ENCODE measurements around the gene C17orf114.

Gene C17orf114

DNA sequence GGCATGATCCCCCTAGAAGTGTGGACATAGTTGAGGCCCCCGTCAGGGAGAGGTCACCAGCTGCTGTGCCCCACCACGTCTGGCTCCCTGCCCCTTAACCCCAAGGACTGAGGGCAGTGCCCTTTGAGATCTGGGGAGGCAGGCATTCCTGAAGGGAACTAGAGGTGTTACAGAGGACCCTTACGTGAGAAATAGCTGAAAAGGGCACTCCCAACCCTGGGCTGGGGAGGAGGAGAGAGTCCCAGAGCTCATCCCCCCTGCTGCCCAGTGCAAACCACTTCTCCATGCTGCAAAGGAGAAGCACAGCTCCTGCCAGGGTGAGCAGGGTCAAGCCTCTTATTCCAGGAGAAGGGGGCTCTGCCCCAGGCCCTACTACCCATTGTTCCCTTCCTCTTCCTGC lies 20.7 kb upstream of the C17orf114 start:
- DNase-seq, result no peak

DNA sequence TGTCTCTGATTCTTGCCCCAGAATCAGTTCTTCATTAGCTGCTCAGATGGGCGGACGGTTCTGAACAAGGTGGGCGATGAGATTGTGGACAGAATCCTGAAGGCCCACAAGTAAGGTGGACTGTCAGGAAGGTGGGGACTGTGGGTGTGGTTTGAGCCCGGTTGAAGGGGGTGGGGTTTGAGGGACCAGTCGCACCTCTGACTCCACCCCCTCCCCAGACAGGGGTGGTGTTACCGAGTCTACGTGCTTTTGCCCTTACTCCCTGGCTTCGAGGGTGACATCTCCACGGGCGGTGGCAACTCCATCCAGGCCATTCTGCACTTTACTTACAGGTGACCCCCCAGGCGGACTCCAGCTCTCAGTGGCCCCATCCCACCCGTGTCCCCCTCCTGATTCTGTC lies 16.1 kb upstream of the C17orf114 start:
- DNase-seq, result no peak

DNA sequence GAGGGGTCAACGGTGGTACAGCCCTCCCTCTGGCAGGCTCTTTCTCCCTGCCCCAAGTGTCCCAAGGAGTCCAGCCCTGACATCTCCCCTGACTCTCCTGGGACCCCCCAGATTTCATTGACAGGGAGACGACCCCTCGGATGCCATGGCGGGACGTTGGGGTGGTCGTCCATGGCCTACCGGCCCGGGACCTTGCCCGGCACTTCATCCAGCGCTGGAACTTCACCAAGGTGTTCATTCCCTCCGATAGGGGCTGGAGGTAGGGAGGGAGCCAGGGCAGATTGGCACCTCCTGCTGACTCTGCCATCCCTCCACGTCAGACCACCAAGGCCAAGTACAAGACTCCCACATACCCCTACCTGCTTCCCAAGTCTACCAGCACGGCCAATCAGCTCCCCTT lies 14.7 kb upstream of the C17orf114 start:
- DNase-seq, result no peak

DNA sequence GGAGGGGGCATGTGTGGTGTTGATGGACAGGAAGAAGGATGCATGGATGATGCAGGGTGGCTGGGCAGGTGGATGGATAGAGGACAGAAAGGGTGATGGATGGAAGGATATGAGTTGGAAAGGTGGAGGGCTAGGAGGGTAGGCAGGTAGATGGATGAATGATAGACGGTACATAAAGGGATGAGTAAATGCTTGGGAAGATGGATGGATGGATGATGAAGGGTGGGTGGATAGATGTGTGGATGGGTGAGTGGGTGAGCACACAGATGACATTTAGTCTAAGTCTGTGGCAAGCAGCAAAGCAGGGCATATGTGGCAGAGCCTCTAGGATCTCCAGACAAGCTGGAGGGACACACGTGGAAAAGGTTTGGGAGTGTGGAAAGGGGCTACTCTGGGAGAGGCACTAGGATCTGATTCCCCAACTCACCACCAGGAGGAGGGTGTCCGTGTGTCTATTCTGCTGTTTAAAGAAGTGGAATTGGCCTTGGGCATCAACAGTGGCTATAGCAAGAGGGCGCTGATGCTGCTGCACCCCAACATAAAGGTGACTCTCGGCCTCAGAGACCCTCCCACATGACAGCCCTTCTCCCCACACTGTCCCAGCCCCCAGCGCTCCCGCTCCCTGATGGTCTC lies 13.0 kb upstream of the C17orf114 start:
- DNase-seq, result peak in 1 of 4 experiments; percentile 26

DNA sequence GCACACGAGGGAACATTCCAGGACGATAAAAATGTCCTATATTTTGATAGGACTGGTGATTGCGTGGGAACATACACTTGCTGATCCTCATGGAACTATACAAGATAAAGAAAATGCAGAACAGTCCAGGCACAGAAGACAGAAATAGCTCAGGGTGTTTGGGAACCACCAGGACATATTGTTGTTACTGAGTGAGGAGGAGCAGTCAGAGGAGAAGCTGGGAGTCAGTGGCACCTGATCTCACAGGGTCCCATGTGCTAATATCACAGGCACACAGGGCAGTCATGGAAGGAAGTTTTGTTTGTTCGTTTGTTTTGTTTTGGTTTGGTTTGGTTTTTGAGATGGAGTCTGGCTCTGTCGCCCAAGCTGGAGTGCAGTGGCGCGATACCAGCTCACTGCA lies 10.6 kb upstream of the C17orf114 start:
- DNase-seq, result no peak

DNA sequence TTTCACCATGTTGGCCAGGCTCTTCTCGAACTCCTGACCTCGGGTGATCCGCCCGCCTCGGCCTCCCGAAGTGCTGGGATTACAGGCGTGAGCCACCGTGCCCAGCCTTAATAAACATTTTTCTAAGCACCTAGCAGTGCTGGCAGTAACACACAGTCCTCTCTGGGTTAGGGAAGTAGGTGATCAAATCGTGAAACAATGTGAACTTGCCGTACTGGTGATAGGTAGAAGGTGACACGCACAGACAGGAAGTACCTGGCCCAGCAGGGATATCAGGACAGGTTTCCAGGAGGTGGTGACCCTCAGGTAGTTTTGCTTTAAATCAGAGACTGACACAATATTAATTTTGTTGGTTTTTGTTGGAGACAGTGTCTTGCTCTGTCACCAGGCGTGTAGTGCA lies 9.3 kb upstream of the C17orf114 start:
- no peak for DNase-seq

DNA sequence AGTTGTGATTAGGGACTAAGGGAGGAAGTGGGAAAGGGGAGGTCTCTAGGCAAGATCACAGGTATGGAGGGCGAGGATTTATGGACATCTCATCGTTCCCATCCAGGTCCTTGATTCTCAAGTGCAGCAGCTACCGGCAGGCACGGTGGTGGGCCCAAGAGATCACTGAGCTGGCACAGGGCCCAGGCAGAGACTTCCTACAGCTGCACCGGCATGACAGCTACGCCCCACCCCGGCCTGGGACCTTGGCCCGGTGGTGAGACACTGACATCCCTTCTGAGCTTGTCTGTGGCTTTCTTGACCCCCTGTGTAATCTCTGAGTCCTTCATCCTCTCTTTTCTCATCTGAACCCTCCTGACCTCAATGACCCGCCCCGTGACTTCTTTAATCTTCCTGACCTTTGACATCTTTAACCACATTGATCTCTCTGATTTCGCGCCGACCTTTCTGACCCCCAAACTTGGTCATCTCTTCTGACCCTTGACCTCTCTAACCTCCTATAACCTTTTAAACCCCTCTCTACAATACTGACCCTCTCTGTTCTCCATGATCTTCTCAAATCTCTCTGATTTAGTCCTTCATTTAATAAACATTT lies 8.7 kb upstream of the C17orf114 start:
- DNase-seq, result no peak

DNA sequence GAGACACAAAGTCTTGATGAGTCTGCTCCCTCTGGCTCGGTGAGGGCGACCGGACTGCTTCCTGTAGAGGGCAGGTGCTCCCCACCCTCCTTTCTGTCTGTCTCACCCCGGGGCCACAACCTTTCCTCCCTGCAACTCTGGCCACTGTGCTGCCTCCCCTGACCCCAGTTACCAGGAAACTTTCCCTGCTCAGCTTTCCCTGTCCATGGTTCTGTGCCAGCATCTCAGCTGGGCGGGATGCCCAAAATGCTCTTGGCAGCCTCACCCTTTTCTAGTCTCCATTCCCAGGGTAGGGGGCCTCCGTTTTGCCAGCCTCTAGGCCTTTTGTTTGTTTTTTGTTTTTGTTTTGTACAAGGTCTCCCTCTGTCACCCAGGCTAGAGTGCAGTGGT lies 6.2 kb upstream of the C17orf114 start:
- DNase-seq, result no peak

DNA sequence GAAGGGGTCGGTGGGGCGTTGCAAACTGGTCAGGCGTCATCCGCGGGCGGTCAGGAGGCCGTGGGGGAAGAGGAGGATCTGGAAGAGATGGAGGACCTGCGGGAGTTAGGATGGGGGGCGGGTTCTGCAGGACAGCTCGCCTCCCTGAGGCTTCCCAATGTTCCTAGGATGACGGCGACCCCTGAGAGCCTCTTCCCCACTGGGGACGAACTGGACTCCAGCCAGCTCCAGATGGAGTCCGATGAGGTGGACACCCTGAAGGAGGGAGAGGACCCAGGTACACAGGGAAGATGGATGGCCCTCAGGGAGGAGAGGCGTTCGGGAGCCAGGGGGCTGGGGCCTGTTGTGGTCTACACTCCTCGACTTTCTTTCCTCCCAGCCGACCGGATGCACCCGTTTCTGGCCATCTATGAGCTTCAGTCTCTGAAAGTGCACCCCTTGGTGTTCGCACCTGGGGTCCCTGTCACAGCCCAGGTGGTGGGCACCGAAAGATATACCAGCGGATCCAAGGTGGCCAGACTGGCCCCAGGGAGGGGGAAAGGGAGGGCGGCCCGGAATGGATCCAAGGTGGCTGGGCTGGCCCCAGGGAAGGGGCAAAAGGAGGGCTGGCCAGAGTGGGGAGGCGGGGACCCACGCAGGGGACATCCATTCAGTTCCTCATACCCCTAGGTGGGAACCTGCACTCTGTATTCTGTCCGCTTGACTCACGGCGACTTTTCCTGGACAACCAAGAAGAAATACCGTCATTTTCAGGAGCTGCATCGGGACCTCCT lies 5.7 kb upstream of the C17orf114 start:
- DNase-seq, result no peak

DNA sequence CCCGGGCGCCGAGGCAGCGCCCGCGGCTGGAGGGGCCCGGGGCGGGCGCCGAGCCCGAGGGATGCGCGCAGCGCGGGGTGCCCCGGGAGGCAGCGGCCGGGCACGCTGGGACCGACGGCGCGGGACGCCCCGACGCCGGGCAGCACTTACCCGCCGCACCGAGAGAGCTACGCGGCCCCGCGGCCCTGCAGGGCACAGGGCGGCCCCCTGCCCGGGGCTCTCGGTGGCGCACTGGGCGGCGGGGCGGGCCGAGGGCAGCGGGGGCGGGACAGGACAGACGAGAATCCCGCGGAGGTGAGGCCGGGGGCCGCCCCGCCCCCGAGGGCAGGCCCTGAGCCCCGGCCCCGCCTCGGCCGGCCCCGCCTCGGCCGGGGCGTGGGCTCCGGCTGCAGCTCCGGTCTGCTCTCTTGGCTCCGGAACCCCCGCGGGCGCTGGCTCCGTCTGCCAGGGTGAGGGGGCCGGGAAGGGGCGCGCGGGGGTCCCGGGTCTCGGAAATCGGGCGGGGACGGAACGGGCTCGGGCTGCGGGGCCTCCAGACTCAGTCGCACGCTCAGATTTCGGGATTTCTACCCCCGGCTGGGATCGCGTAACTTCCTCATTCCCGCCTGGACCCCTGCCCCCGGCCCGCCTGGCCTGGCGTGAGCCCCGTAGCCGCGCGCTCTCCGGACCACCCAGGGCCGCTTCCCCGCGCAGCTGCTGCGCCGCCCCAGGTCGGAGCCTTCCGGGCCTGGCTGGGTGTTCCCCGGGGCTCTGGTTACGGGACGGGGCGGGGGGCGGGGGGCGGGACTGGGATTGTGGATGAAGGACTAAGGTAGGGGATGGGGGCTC lies 4.9 kb upstream of the C17orf114 start, which contains the start of gene PLD2:
Gene PLD2, plus strand, starts transcription at position 376 of the 828 bp plus-strand sequence. CDS start 621 bp downstream, outside the sequence.
- DNase-seq, result peak; percentile 92 to 97 (median 95)

DNA sequence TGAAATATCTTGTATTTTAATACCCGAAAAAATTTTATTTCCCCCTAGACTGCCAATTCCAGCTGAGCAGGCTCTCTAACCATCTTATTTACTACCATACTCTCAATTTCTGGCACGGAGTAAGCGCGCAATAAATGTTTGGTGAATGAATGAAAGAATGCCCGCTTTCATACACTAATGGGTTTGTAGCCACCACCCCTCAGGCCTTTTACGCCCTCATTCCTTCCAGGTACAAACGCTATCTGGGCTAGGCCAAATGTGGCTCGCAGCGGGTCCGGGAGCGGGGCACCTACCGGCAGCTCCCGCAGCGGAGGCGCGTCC lies 4.3 kb upstream of the C17orf114 start:
- DNase-seq, result no peak

DNA sequence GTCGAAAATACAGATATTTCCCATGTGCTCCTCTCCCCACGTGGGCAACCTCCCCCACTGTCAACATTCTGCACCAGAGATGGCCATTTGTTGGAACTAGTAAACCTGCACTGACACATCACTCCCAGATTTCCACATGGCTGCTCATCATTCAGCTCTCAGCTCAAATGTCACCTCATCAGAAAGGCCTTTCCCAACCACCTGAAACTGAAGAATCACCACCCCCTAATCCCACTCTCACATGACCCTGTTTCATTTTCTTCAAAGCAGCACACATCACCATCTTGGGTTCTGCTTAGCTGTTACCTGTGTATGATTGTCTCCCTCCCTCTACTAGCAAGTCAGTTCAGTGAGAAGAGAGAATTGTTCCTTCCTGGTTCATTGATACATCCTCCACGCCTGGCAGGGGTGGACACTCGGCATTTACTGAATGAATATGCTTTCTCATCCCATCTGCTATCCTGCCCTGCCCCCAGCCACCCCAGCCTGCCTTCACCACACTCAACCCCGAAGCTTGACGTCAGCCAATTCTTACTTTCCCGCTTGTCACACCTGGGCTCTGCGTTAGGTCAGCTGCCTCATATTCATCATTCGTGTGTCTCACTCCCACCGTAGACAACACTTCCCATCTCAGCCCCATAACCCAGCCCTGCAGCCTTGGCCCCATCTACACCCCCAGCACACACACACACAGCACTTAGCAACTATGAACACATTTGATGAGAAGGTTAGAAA lies 1.5 kb downstream of the C17orf114 start:
- no peak for DNase-seq

DNA sequence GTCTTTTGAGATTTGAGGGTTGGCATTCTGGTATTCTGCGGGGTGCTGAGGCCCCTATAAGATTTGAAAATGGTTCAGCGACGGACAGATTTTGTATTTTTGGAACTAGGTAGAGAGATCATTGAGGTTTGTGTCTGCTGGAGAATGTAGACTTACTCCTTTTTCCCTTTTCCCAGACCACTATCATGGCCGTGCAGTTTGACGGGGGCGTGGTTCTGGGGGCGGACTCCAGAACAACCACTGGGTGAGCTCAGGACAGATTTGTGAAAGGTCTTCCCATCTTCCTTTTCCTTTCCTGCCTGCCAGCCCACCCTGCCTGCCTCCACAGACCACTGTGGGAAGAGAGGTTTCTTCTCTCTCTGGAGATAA lies 5.6 kb downstream of the C17orf114 start:
- peak; percentile 46 to 67 (median 56) for DNase-seq

DNA sequence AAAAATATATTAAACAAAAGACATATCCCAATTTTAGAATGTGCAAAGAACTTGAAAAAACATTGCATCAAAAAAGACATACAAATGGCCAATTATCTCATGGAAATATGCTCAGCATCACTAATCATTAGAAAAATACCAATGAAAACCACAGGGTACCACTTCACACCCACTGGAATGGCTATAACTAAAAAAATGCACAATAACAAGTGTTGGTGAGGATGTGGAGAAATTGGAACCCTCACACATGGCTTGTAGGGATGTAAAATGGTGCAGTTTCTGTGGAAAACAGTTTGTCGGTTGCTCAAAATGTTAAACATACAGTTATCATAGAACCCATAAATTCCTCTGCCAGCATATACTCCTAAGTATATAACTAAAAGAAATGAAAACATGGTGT lies 7.0 kb downstream of the C17orf114 start:
- no peak for DNase-seq

DNA sequence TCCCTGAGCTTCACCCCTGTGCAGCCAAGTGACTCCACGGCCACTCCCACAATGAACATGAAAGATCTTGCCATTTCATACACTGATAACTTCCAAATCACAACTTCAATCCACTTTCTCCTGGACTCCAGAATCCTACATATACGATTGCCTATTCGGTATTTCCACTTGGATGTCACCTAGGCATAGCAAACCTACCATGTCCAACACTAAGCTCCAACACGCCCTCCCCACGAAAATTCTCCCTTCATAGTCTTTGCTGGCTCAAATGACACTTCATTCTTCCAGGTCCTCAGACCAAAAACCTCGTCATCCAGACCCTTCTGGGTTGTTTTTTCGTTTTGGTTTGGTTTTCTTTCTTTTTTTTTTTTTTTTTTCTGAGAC lies 11.4 kb downstream of the C17orf114 start:
- no peak for DNase-seq

DNA sequence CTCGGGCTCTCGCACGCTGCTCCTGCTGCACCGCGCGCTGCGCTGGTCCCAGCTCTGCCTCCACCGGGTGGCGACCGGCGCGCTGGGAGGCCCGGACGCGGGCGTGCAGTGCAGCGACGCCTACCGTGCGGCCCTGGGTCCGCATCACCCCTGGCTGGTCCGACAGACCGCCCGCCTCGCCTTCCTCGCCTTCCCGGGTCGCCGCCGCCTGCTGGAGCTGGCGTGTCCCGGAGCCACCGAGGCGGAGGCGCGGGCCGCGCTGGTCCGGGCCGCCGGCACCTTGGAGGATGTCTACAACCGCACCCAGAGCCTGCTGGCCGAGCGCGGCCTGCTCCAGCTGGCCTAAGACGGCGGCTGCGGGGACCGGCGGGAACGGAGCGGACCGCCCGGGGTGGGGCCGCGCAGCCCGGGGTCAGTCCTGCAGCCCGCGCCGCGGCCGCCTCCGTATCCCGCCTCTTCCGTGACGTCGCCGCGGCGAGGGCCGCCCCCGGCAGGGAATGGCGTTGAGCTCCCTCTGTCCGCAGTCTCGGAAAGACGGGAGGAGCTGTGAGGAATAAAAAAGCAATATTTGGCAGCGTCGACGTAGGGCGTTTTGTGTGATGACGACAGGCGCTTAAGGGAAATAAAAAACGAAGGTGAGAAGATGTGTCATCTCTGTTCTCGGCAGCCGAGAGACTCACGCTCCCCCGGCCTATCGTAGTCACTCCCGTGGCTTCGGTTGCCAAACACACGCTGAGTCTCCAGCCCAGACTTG lies 12.0 kb downstream of the C17orf114 start:
- peak; percentile 88 to 95 (median 92) for DNase-seq

DNA sequence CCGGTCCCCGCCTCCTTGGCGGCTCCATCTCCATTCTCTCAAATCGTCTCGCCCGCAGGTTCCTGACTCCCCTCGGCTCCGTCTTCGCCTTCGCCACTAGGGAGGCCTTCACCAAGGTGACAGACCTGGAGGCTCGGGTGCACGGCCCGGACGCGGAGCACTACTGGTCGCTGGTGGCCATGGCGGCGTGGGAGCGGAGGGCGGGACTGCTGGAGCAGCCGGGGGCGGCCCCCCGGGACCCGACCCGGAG lies 12.5 kb downstream of the C17orf114 start:
- no peak for DNase-seq

DNA sequence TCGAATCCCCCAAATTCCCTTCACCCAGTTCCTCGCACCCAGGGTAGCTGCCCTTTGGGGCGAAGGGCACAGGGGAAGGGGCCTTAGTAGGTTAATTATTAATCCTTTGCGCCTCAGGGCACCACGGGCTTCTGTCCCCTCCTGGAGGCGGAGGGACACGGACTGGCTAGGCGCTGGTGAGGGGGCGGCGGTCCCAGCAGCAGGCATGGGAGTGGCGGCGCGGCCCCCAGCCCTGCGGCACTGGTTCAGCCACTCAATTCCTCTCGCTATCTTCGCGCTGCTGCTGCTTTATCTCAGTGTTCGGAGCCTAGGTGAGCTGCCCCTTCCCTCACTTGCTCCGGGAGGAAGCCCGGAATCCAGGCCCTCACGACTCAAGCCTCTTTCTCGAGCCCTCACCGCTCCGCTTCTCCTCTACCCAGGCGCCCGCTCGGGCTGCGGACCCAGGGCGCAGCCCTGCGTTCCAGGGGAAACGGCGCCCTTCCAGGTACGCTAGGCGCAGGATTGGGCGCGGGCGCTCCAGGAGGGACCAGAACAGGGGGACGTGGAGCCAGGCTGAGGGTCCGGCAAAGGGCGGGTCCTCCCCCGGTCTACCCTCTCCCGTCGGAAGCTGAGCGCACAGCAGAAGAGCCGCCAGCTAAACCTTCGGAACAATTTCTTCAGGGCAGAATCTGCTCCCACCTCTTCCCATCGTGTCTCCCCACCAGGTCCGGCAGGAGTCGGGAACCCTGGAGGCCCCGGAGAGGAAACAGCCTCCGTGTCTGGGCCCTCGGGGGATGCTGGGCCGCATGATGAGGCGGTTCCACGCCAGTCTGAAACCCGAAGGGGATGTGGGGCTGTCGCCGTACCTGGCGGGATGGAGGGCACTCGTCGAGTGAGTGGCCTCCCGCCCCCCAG lies 13.1 kb downstream of the C17orf114 start, which contains the start of gene GLTPD2:
Gene GLTPD2, plus strand, starts transcription at position 158 of the 894 bp plus-strand sequence. Its CDS starts 48 bp downstream, at position 206.
- DNase-seq, result no peak

DNA sequence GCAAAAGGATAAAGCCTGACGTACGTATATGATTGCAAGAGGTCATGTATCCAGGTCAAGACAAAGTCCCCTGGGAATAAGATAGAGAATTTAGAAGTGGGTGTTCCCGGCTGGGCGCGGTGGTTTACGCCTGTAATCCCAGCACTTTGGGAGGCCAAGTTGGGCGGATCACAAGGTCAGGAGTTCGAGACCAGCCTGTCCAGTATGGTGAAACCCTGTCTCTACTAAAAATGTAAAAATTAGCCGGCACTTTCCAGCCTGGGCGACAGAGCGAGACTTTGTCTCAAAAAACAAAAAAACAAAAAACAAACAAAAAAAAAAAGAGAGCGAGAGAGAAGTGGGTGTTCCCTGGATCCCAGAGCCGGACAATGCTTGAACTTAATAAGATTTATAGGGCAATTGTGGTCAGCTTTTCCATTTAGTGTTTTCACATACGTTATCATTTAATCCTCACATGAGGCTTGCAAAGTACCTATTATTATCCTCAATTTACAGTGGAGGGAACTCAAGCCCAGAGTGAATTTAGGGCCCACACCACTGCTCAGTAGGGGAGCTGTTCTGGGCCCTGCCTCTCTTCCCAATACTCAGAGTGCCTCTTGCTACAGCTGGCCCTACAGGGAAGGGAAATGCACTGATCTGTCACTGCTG lies 13.8 kb downstream of the C17orf114 start:
- DNase-seq, result peak in 1 of 4 experiments; percentile 21

DNA sequence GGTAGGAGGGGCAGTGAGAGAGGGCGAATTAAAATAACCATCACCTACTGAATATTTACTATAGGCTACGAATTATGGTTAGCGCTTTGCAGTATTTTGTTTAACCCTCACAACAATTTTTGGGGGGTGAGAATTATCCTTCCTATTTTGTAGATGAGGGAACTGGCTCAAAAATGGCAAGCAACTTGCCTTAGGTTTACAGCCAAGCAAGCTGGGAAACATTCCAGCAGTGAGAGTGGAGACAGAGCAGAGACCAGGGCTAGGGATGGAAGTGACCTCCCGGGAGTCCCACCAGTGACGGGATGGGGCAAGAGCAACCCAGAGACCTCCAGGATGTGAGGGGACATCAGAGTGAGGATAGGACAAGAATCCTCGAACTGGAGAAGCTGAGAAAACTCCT lies 15.6 kb downstream of the C17orf114 start:
- no peak for DNase-seq

All from suppressor macrophage (primary cell).